AG04449 (cell line): ENCODE measurements around the gene HMGN4.
"Not testable (repeated sequence)": the region's sequence is repeated elsewhere in the genome, so short reads cannot be mapped to it uniquely, and the experiment has no call there.

Experiments
- CTCF ChIA-PET: fragments of 350-600 bp; formaldehyde crosslinking; extraction: SDS; loops from one replicate; lab custom pipeline; 2021; ENCODE audit warnings: antibody characterized with exemption; lab: Yijun Ruan, JAX
- POLR2A ChIA-PET: fragments of 400-600, 350-600 bp; formaldehyde crosslinking; extraction: SDS; loops from one replicate; lab custom pipeline; 2020; ENCODE audit warnings: antibody characterized with exemption, inconsistent platforms; lab: Yijun Ruan, JAX
- DNase-seq: peaks from one replicate; pipeline ENCODE4 v3.0.0-alpha.2; 2010; ENCODE audit warnings: low read depth, low spot score
- H3K4me3 ChIP-seq: 2 replicates; pipeline ENCODE4 v1.5.1; 2011; ENCODE audit warnings: low read depth, mild to moderate bottlenecking, control low read depth, low read length
- TF ChIP-seq, protein P1 (sequence below): IDR thresholded peaks from one replicate; pipeline ENCODE4 v1.5.1; 2011; ENCODE audit warnings: mild to moderate bottlenecking, moderate library complexity, low read length, control low read depth, inconsistent platforms; ENCODE audit not compliant: insufficient read depth; ENCODE audit errors: missing control alignments

The HMGN4 gene

DNA sequence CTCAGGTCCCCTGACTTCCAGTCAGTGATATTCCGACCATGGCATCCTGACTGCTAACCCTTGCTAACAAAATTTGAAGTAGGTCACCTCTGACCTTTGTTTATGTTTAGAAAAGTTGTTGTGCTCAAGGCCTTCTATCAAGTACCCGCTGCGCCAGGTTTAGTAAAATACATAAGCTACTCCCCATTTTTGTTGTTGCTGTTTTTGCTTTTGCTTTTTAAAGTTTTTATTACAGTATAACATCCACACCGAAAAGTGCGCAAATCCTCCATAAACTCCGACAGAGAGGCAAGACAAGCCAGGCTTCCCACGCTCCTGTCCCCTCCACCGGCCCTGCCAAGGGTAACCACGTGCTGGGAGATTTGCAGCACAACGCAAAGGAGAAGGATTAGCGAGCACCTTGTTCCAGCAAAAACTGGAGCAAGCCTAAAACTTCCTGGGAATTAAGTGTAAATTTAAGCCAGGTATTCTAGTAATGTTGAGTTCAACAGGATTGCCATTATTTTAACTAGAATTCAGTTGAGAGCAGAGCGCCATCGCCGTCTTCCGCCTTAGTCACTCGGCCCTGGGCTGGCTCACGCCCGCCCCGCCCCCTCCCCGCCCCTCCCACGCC is 17.8 kb upstream of the HMGN4 start:
- ChIA-PET POLR2A (interaction anchor here (1.2 to 1.5 kb wide), 4 partner anchors 13 to 178 kb away, joined by 3 to 5 read pairs (median 4); no protein-coding TSS in a partner anchor), CTCF (interaction anchor here (1.6 to 2.8 kb wide), 2 partner anchors 12 to 181 kb away, joined by 3 to 20 read pairs; no protein-coding TSS in a partner anchor)
- DNase-seq = no peak
- TF ChIP-seq, protein P1, sequence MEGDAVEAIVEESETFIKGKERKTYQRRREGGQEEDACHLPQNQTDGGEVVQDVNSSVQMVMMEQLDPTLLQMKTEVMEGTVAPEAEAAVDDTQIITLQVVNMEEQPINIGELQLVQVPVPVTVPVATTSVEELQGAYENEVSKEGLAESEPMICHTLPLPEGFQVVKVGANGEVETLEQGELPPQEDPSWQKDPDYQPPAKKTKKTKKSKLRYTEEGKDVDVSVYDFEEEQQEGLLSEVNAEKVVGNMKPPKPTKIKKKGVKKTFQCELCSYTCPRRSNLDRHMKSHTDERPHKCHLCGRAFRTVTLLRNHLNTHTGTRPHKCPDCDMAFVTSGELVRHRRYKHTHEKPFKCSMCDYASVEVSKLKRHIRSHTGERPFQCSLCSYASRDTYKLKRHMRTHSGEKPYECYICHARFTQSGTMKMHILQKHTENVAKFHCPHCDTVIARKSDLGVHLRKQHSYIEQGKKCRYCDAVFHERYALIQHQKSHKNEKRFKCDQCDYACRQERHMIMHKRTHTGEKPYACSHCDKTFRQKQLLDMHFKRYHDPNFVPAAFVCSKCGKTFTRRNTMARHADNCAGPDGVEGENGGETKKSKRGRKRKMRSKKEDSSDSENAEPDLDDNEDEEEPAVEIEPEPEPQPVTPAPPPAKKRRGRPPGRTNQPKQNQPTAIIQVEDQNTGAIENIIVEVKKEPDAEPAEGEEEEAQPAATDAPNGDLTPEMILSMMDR = no peak
- peak overlapping the region; percentile 55 for H3K4me3 ChIP-seq

- DNase-seq = no peak
- CTCF ChIA-PET = interaction anchor here (2.8 kb wide), 1 partner anchor 11 kb away, joined by 20 read pairs; no protein-coding TSS in a partner anchor
- peak overlapping the region; percentile 61 for H3K4me3 ChIP-seq
- POLR2A ChIA-PET = interaction anchor here (1.2 to 1.5 kb wide), 4 partner anchors 12 to 179 kb away, joined by 3 to 5 read pairs (median 4); no protein-coding TSS in a partner anchor
- TF ChIP-seq, protein P1 = no peak
These were observed 17.1 kb upstream of the HMGN4 start for GRCh38 chr6:26520850-26521599.

- peak overlapping the region; percentile 61 for H3K4me3 ChIP-seq
- TF ChIP-seq, protein P1 = peak; percentile 50
- CTCF ChIA-PET = interaction anchor here (1.0 to 2.8 kb wide), 3 partner anchors 11 to 199 kb away, joined by 3 to 20 read pairs (median 4); no protein-coding TSS in a partner anchor
- no peak for DNase-seq
- POLR2A ChIA-PET = interaction anchor here (1.2 to 1.5 kb wide), 3 partner anchors 11 to 180 kb away, joined by 3 to 5 read pairs (median 4); no protein-coding TSS in a partner anchor
These were observed 16.4 kb upstream of the HMGN4 start for GRCh38 chr6:26521600-26522391.

DNA sequence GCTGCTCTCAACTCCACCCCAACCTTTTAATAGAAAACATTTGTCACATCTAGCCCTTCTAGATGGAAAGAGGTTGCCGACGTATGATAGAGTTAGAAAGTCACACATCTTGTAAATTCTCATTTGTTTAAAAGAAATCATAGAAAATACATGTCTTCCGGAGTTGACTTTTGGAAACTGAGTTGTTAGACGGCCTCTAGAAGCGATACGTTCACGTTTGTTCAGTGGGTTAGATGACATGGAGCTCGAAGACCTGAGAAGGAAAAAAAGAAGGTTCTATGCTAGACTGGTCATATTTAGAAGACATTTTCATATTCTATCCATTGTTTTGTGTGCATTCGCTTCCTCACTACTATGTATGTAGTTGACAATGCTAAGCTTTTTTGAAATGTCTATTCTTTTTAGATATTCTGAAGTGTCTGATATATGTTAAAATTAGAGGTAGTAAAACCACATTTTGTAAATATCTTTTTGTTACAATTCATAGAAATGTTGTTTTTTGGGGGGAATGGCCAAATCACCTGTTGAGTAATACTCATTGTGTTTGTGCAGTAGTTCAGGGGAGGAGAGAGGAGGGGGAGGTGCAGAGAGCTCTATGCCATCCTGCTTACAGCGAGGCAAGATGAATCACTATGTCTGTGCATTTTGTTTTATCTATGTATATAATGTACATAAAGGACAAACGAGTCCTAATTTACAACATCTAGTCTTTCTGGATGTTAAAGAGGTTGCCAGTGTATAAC is 15.5 kb upstream of the HMGN4 start:
- POLR2A ChIA-PET, DNase-seq: not testable (repeated sequence)
- CTCF ChIA-PET = interaction anchor here (0.6 to 2.8 kb wide), 5 partner anchors 10 to 200 kb away, joined by 3 to 20 read pairs (median 4); no protein-coding TSS in a partner anchor
- H3K4me3 ChIP-seq = peak overlapping the region; percentile 61

- H3K4me3 ChIP-seq, DNase-seq, POLR2A ChIA-PET: not testable (repeated sequence)
- CTCF ChIA-PET = interaction anchor here (0.8 to 0.9 kb wide), 2 partner anchors 9 to 183 kb away, joined by 3 to 4 read pairs; no protein-coding TSS in a partner anchor
These were observed 13.9 kb upstream of the HMGN4 start for GRCh38 chr6:26524314-26524713.

DNA sequence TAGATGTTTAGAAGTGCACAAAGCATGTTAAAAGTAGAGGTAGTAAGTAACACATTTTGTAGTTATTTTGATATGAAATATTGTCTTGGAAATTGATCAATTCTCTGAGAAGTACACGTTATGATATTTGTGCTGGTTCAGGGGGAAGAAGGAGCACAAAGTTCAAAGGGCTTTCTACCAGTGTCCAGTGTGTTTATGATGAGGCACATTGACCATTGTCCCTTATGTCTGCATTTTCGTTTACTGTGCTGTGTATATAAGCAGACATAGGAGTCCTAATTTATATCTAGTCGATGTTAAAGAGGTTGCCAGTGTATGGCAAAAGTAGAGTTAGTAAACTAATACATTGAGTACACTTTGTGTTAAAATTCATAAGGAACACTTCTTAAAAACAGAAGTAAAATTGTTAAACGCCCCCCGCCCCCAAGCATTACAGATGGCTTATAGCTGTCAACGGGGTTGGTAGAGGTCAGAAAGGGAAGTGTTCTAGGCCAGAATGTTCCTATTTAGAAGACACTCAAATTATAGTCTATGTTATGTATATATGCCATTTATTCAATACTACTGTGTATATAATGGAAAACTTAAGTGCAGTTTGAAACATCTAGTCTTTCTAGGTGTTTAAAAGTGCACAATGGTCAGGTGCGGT is 13.3 kb upstream of the HMGN4 start:
- no peak for DNase-seq

More for the DNA sequence above, 13.3 kb upstream of the HMGN4 start:
- TF ChIP-seq, protein P1 = no peak
- H3K4me3 ChIP-seq = no peak overlapping the region
- CTCF ChIA-PET = interaction anchor here (0.8 to 0.9 kb wide), 2 partner anchors 8 to 183 kb away, joined by 3 to 4 read pairs; no protein-coding TSS in a partner anchor
- POLR2A ChIA-PET = no interaction called here
